Prostate gland (tissue), 2 donors: ENCODE measurements around the gene C1QC. TPM values are rescaled to one million over a fixed set of nuclear protein-coding genes. Genes with fewer than 3 reads are reported as not detected.
"Not testable (repeated sequence)": the region's sequence is repeated elsewhere in the genome, so short reads cannot be mapped to it uniquely, and the experiment has no call there.

Source experiments
- DNase-seq: peaks from one replicate; pipeline ENCODE4 v3.0.0-alpha.2; 2019; ENCODE audit warnings: low spot score
- H3K27ac ChIP-seq, 2 donors: fragments of 200-600 bp; sonication (generic); 2 replicates each; pipeline ENCODE4 v1.5.1; 2017 to 2019
- H3K27me3 ChIP-seq: fragments of 200-600 bp; sonication (generic); replicated peaks from 2 replicates; pipeline ENCODE4 v1.5.1; 2019; ENCODE audit not compliant: insufficient read depth
- H3K36me3 ChIP-seq, 2 donors: fragments of 200-600 bp; sonication (generic); 1 replicate in 1 of 2; 2 replicates in 1 of 2; pipeline versions ENCODE4 v1.5.1 to v1.8.1; 2017 to 2019
- H3K4me1 ChIP-seq: fragments of 200-600 bp; sonication (generic); replicated peaks from 2 replicates; pipeline ENCODE4 v1.5.1; 2019
- H3K4me3 ChIP-seq, 2 donors: fragments of 200-600 bp; sonication (generic); 2 replicates each; pipeline ENCODE4 v1.5.1; 2017 to 2019
- H3K9me3 ChIP-seq: fragments of 200-600 bp; sonication (generic); 2 replicates; pipeline ENCODE4 v1.5.1; 2017
- POLR2A ChIP-seq: fragments of 450-650 bp; IDR thresholded peaks from one replicate; pipeline ENCODE4 v1.6.1; 2016; ENCODE audit warnings: antibody characterized with exemption, mild to moderate bottlenecking
- POLR2AphosphoS5 ChIP-seq: sonication (generic); formaldehyde crosslinking; IDR thresholded peaks from one replicate; pipeline ENCODE4 v1.6.1; 2017; ENCODE audit warnings: antibody characterized with exemption
- WGBS: methylation state at CpG from one replicate; pipeline ENCODE4 v1.1.5; 2018; 5-methylcytosine and 5-hydroxymethylcytosine counted together
- intact Hi-C: fragments of 100-400 bp; cut with DNase I; formaldehyde crosslinking; loops from one replicate; pipeline ENCODE4 v1.14.2; 2022
- total RNA-seq, 2 donors: library from RNA; depleted of rRNA; stranded (reverse); fragments of >200 nt; gene quantifications; one replicate each; pipeline ENCODE4 v1.1.0, GENCODE V29; 2016
- TF ChIP-seq, protein P1 (sequence below), 4 experiments: fragments of 200-600 bp in 2 of 4; fragments of 450-650 bp in 2 of 4; sonication (generic) in 2 of 4; IDR thresholded peaks; 1 replicate in 3 of 4; 2 replicates in 1 of 4; pipeline ENCODE4 v1.5.1; 2016 to 2019; ENCODE audit warnings: antibody characterized with exemption in 4 of 4, mild to moderate bottlenecking in 2 of 4, moderate library complexity in 2 of 4

Gene C1QC
- total RNA-seq, 2 donors from 2014 or later = 54.8 to 76.9 TPM

DNA sequence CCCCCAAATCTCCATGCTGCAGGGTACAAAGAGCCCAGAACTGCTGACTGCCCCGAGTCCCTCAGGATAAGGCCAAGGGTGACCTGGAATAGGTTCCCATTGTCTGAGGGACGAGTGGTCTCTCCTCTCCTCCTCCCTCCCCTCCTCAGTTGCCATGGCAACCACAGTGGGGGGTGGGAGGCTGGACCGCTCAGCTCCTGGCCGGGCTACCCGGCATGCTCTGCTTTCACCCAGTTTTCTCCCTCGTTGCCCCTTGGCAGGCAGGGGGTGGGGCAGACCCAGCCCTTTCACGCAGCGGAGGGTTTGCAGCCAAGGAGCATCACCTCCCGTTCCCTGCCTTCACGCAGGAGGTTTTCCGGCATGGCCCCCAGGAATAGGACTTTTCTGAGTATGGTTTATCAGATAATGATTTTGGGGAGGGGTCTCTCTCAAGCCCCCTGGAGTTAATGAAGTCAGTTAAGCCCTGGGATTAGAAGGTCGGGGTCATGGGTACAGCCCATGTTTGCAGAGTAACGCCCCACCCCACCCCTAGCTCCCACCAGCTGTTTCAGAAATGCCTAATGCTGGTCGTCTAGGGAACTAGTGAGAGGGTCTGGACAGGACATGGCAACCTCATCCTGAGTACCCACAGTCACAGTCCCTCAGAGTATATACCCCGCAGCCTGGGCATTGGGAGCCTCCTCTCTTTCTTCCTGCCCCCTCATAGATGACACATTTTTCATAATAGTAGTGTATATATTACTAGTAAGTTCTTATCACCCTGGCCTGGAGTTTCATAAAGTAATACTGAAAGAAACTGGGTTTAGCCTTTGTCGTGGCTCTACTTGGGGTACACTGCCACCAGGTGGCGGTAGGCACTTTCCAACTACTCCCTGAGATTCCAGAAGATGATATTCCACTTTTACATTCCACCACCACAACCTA, 30.3 kb downstream of the C1QC start:
- Histone ChIP-seq H3K27me3 (no peaks in the 10 kb centered on the region), H3K9me3 (no peaks in the 10 kb centered on the region), H3K27ac (no peak overlapping the region), H3K36me3 (no peaks in the 10 kb centered on the region), H3K4me3 (no peak overlapping the region), H3K4me1 (no peaks in the 10 kb centered on the region)
- TF ChIP-seq, protein P1, sequence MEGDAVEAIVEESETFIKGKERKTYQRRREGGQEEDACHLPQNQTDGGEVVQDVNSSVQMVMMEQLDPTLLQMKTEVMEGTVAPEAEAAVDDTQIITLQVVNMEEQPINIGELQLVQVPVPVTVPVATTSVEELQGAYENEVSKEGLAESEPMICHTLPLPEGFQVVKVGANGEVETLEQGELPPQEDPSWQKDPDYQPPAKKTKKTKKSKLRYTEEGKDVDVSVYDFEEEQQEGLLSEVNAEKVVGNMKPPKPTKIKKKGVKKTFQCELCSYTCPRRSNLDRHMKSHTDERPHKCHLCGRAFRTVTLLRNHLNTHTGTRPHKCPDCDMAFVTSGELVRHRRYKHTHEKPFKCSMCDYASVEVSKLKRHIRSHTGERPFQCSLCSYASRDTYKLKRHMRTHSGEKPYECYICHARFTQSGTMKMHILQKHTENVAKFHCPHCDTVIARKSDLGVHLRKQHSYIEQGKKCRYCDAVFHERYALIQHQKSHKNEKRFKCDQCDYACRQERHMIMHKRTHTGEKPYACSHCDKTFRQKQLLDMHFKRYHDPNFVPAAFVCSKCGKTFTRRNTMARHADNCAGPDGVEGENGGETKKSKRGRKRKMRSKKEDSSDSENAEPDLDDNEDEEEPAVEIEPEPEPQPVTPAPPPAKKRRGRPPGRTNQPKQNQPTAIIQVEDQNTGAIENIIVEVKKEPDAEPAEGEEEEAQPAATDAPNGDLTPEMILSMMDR (IDR thresholded peaks at IDR 0.05) = peak in 3 of 4 experiments; percentile 52 to 67 (median 62)
- TF ChIP-seq POLR2A = no peak
- TF ChIP-seq POLR2AphosphoS5 = no peak
- DNase-seq = no peak
- 27% methylated on average over 17 of the region's 17 CpGs for WGBS
- intact Hi-C loops = no loop called here

GRCh38 chr1:22674410-22674749, 30.9 kb downstream of the C1QC start:
- no peak overlapping the region for H3K27ac ChIP-seq
- no peak for DNase-seq
- intact Hi-C loops = no loop called here
- no peaks in the 10 kb centered on the region for H3K4me1 ChIP-seq
- H3K27me3 ChIP-seq = no peaks in the 10 kb centered on the region
- WGBS = 54% methylated on average over 1 of the region's 1 CpG
- no peaks in the 10 kb centered on the region for H3K36me3 ChIP-seq
- TF ChIP-seq POLR2AphosphoS5 (no peak), POLR2A (no peak)
- TF ChIP-seq, protein P1 (IDR thresholded peaks at IDR 0.05) = no peak
- no peak overlapping the region for H3K4me3 ChIP-seq
- no peaks in the 10 kb centered on the region for H3K9me3 ChIP-seq

GRCh38 chr1:22676151-22676550, 32.7 kb downstream of the C1QC start:
- H3K4me1 ChIP-seq, intact Hi-C loops, H3K27ac ChIP-seq, H3K9me3 ChIP-seq, H3K27me3 ChIP-seq, H3K4me3 ChIP-seq, DNase-seq, H3K36me3 ChIP-seq: not testable (repeated sequence)
- 93% methylated on average over 15 of the region's 15 CpGs for WGBS

DNA sequence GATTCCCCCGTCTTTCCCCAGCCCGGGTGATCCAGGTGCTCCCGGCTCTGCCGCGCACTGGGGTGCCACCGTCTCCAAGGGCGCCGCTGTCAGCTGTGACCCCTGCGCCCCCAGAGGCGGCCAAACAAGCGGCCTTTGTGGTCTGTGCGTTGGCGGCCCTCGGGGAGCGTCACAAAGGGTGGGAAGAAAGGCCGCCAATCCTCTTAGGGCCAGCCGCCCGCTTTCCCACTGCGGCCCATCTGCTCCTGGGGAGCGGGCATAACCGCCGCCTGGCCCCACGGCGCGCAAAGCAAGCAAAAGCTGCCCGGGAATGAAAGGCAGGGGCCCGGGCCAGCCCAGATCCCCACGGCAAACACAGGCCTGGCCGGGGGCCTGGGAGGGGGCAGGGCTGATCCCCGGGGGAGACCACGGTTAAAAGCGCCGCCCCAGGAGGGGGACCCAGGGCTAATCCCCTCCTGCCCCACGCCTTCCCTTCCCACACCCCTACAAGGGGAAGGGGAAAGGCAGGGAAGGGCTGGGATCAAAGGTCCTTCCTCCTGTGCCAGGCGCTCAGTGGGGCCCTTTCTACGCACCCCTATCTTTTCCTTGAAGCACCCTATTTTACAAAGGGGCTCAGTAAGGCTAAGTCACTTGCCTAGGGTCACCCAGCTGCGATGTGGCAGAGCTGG, 33.6 kb downstream of the C1QC start:
- Histone ChIP-seq H3K4me3 (no peak overlapping the region), H3K9me3 (no peaks in the 10 kb centered on the region), H3K27me3 (no peaks in the 10 kb centered on the region), H3K4me1 (no peaks in the 10 kb centered on the region), H3K27ac (no peak overlapping the region), H3K36me3 (no peaks in the 10 kb centered on the region)
- DNase-seq = no peak
- TF ChIP-seq POLR2AphosphoS5 (no peak), POLR2A (no peak)
- TF ChIP-seq, protein P1 (IDR thresholded peaks at IDR 0.05) = no peak
- WGBS = 79% methylated on average over 37 of the region's 37 CpGs
- intact Hi-C loops = no loop called here

DNA sequence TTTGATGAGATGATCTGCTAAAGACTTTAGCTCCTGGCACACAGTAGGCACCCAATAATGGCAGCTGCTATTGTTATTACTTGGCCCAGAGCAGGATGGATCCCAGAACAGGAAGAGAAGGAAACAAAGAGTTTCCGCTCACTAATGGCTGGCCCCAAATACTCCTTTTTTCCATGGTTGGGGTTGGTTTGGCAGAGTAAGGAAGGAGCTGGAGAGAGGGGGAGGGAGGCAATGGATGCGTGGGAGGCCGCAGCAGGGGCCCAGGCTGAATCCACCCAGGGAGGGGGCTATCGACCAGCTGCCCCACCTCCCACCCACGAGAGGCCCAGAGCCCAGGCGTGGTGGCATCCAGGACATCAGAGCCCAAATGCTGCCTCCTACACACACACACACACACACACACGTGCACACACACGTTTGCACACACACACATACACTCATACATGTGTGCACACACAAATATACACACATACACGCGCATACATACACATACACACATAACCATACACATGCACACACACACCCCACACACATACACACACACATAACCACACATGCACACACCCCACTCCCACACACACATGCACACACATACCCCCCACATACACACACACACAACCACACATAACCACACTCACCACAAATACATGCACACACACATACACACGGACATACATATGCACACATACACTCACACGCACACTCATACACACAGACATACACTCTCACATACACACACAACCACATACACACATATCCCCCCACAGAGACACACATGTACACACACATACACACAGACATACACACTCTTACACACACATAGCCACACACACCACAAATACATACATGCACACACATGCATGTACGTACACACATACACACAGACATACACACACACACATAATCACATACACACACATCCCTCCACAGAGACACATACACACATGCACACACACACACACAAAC, 34.8 kb downstream of the C1QC start:
- Histone ChIP-seq H3K9me3 (no peaks in the 10 kb centered on the region), H3K27ac (no peak overlapping the region), H3K36me3 (no peaks in the 10 kb centered on the region), H3K27me3 (no peaks in the 10 kb centered on the region), H3K4me3 (no peak overlapping the region), H3K4me1 (no peaks in the 10 kb centered on the region)
- intact Hi-C loops = no loop called here
- DNase-seq = no peak
- no peak for TF ChIP-seq POLR2A
- no peak for TF ChIP-seq POLR2AphosphoS5
- TF ChIP-seq, protein P1 (IDR thresholded peaks at IDR 0.05) = no peak
- 83% methylated on average over 13 of the region's 13 CpGs for WGBS
